NCI-H510A treated with DMSO at 0.1 percent for 48 hours (cell line): ENCODE measurements around the gene PLPPR1.
A peak's percentile ranks its signal among the peaks of the same experiment; 100 is the strongest.
"Not testable (repeated sequence)": the region's sequence is repeated elsewhere in the genome, so short reads cannot be mapped to it uniquely, and the experiment has no call there.

ENCODE experiments used
- DNase-seq: peaks from one replicate; lab custom pipeline; 2025; lab: John Stamatoyannopoulos, UW

PLPPR1 gene

DNA sequence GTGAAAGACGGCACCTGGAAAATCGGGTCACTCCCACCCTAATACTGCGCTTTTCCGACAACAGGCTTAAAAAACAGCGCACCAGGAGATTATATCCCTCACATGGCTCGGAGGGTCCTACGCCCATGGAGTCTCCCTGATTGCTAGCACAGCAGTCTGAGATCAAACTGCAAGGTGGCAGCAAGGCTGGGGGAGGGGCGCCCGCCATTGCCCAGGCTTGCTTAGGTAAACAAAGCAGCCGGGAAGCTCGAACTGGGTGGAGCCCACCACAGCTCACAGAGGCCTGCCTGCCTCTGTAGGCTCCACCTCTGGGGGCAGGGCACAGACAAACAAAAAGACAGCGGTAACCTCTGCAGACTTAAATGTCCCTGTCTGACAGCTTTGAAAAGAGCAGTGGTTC, 262.5 kb downstream of the PLPPR1 start:
- DNase-seq, result not testable (repeated sequence)

DNA sequence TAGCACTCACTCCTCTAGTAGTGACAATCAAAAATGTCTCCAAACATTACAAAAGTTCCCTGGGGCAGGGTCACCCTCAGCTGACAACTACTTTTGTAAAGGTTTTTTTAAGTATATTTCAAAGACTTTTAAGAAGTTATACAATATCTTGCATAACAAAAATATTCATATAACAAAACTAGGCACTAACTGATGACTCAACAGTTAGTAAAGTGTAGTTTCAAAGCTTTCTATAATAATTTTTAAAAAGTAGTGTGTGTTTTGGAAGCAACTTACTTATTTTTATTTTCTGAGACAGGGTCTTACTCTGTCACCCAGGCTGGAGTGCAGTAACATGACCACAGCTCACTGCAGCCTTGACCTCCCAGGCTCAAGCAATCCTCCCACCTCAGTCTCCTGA, 271.4 kb downstream of the PLPPR1 start:
- no peak for DNase-seq

- DNase-seq, result no peak
Observed at GRCh38 chr9:101307051-101307450, 278.5 kb downstream of the PLPPR1 start.

DNA sequence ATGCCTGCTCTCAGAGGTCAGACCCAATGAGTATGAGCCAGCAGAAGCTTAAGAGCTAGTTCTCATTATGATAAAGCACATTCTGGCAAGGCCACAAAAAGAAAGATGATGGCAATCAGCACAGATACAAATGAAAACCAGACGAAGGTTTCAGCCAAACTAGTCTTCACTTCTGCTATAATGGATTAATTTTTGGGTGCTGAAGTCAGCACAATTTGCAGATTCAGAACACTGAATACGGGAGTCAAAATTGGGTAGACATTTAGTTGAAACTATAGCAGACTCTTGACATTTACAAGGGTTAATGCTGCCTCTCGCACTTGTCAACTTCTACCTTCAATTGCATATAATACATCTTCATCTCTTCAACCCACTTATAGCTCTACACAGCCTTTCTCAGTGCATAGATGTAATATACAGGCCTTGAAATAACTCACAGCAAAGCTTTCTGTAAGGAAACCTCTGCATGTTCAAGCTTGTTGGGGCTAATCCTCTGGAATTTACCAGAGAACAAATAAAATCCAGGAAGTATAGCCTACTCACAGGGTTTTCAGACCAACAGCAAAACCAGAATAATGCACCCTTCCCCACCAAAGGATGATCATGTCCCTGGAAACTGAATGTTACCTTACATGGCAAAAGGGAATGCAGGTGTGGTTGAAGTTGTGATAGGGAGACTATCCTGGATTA, 279.1 kb downstream of the PLPPR1 start:
- no peak for DNase-seq

GRCh38 chr9:101309139-101309538, 280.6 kb downstream of the PLPPR1 start:
- DNase-seq, result no peak

DNA sequence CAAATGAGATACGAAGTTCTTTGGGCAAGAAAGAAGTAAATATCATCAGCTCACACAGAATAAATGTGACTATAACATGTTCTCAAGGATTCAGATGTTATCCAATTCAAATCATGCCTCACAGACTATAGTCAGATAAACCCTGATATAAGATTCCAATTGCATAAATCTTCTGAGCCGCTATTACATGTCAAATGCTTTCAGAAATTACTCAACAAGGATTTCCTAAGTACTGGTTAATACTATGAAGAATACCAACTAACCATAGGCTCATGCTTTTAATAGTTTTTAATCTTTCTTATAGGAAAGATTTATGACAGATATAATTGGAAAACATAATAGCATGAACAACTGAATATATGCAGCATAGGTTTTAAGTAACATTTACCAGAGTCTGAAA, 282.7 kb downstream of the PLPPR1 start:
- DNase-seq, result no peak

- peak; percentile 86 for DNase-seq
Observed at GRCh38 chr9:101311758-101312420, 283.4 kb downstream of the PLPPR1 start.

- DNase-seq, result no peak
Observed at GRCh38 chr9:101312661-101313060, 284.1 kb downstream of the PLPPR1 start.

DNA sequence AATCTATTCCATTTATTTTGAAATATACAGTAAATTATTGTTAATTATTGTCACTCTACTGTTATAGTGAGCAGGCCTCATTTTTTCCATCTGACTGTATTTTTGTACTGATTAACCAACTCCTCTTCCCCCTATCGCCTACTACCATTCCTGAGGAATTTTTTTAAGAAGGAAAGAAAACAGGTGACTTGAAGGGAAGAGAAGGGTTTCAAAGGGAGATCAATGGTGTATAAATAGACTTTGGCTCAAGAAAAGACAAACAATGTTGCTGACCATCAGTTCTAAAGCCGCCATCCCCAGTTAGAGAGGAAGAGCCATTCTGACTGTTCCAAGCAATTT, 286.6 kb downstream of the PLPPR1 start:
- no peak for DNase-seq

DNA sequence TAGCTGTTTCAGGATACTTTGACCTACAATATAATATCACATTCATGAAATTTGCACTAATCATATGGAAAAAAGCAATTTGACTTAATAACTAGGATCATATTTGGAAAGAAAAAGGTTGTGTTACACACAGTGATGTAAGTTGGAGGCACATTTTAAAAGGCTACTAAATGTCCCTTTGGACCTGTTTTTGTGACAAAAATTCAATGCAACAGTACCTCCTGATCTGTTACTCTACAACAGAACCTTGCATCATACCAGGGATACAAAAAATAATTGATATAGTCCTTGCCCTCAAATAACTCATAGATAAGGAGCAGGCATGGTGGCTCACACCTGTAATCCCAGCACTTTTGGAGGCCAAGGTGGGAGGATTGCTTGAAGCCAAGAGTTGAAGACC, 289.2 kb downstream of the PLPPR1 start:
- DNase-seq, result no peak

- no peak for DNase-seq
Observed at GRCh38 chr9:101323129-101323528, 294.6 kb downstream of the PLPPR1 start.

GRCh38 chr9:101324245-101324804, 295.8 kb downstream of the PLPPR1 start:
- no peak for DNase-seq

DNA sequence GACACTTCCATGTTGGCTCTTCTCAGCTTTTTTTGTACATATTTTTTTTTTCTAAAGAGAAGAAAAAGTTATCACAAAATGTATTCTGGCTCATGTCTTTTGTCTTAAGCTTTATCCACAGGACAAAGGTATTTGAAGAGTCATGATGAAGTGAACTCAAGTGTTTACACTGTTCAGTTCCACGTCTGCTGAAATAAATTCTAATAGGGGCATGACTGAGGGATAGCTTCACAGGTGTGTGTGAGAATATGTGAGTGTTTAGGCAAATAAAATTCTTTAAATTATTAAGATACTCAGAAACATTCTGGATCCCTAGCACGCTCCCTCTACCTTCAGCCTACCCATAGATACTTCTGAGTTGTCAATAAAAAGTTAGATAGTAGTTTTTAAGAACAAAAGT, 296.5 kb downstream of the PLPPR1 start:
- DNase-seq, result peak; percentile 29

- no peak for DNase-seq
Observed at GRCh38 chr9:101326035-101326434, 297.5 kb downstream of the PLPPR1 start.

DNA sequence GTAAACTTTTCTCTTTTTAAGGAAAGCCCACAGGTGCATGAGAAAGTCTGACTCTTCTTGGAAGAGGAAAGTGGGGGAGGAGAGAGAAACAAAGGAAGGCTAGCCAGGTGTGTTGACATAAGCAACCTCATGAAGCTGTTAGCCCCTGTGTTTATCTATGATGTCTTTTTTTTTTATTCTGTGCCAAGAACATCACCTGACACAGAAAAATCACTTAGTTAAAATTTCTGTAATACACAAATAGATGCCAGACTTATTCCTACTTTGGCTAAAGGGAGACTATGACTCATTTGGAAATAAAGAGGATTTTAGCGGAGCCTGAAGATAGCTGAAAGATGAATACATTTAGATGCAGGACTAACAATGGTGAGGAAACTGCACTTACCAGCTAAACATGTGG, 298.0 kb downstream of the PLPPR1 start:
- DNase-seq, result peak; percentile 44

DNA sequence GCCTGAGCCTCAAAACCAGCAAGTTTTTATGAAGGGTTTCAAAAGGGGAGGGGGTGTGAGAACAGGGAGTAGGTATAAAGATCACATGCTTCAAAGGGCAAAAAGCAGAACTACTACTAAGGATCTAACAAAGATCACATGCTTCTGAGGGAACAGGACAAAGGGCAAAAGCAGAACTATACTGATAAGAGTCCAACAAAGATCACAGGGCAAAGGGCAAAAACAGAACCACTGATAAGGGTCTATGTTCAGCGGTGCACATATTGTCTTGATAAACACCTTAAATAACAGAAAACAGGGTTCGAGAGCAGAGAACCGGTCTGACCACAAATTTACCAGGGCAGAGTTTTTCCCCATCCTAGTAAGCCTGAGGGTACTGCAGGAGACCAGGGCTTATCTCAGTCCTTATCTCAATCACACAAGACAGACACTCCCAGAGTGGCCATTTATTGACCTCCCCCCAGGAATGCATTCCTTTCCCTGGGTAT, 298.9 kb downstream of the PLPPR1 start:
- not testable (repeated sequence) for DNase-seq

DNA sequence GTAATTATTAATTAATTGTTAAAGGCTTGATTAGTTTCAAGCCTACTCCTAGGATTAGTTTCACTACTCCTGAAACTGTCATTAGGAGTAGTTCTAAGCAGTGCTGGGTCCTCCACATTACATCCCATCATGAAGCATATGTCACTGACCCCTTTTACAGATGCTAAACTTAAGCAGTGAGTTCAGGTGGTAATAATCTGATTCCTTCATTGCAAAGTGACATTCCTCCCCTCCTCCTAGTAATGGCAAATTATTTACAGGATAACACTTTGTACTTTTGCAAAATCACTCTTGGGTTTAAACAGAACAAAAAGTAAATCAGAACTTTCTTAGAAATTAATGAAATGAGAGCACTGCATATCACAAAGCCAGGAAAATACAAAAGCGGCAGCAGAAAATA, 303.8 kb downstream of the PLPPR1 start:
- DNase-seq, result no peak

GRCh38 chr9:101333490-101333889, 305.0 kb downstream of the PLPPR1 start:
- no peak for DNase-seq

DNA sequence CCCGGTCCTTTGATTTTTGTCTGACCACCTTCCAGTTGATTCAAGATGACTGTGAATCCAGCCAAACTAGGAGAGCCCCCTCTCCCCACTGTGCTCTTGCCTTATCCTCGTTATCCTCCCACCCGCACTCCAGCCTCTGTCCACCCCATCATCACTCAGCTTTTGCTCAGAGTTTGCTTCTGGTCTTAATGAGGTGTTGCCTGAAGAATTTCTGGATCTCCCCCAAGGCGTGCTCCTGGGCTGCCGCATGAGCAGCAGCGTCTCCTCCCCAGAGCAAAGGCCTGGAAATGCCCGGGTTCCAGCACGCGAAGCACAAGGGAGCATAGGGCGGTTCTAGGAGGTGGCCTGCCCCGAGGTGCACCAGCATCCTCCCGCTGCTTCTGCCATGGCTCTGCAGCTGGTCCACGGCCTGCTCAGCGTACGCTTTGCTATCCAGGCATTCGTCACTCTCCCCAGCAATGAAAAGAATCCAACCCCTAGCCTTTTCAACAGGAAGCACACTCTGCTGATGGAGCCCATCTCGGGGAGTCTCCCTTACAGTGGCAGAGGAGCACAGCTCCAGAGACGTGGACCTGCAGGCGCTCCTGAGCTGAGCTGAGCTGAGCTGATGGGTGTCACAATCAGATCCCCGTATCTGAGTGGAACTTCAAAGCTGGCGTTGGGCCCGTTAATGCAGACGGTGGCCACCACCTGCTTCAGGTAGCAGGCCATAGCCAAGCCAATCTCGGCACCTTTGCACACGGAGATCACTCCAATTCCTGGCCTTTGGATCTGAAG, 305.6 kb downstream of the PLPPR1 start:
- no peak for DNase-seq

- DNase-seq, result no peak
Observed at GRCh38 chr9:101336091-101336490, 307.6 kb downstream of the PLPPR1 start.

- DNase-seq, result no peak
Observed at GRCh38 chr9:101337237-101337636, 308.7 kb downstream of the PLPPR1 start.

DNA sequence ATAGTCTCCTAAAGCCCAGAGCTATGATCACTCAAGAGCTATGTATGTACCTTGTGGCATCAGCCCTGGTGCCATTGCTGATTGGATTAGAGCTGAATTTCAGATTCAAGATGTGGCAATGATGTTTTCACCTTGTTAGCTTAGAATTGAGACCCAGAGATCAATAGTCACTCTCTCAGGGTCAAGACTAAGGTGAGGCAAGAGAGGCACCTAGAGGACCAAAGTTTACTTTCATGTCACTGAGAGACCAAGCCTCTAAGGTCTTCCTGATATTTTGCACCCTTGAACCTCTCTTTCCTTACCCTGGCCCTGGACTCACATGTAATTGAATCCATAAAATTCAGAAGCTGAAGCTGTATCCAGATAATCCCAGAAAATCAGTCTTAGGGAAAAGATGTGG, 313.4 kb downstream of the PLPPR1 start:
- no peak for DNase-seq

DNA sequence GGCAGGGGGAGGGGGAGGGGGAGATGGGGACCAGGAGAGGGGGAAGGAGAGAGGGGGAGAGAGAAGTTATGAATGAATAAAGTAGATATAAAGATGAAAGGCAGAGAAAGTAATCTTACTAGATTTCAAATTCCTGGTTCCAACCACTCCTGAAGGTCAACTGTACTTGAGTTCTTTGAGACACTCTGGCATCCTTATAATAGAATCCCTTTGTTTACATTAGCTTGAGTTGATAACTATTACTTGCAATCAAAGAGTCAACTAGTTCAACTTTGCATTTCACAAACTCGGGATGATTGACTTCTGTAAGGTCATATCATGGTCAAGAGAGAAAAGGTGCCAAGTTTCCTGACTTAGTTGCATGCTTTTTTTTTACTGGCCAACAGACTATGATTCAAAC, 314.1 kb downstream of the PLPPR1 start:
- DNase-seq, result no peak
